Astrocyte of the hippocampus (primary cell): ENCODE results near the gene CCDC92B.
"Not testable (repeated sequence)": the region's sequence is repeated elsewhere in the genome, so short reads cannot be mapped to it uniquely, and the experiment has no call there.

Experiments used
- DNase-seq: peaks from one replicate; pipeline ENCODE4 v3.0.0; 2011; ENCODE audit warnings: low read depth, low spot score

The CCDC92B gene

GRCh38 chr17:2689411-2690164, 59.9 kb downstream of the CCDC92B start:
- DNase-seq: no peak

GRCh38 chr17:2688351-2689342, 60.8 kb downstream of the CCDC92B start:
- DNase-seq: no peak

DNA sequence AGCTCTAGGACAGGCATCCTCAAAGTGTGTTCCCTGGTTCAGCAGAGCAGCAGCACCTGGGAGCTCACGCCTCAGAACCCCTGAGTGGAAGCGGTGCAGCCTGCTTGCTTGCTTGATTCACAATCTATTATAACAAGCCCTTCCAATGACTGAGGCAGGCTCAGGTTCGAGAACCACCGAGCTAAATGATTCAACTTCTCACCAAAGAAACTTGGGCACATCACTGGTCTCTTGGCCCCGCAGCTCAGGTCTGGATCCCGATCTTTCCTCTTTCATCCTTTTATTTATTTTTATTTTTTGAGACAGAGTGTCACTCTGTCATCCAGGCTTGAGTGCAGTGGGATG, 62.4 kb downstream of the CCDC92B start:
- no peak for DNase-seq

GRCh38 chr17:2685696-2686095, 63.8 kb downstream of the CCDC92B start:
- no peak for DNase-seq

DNA sequence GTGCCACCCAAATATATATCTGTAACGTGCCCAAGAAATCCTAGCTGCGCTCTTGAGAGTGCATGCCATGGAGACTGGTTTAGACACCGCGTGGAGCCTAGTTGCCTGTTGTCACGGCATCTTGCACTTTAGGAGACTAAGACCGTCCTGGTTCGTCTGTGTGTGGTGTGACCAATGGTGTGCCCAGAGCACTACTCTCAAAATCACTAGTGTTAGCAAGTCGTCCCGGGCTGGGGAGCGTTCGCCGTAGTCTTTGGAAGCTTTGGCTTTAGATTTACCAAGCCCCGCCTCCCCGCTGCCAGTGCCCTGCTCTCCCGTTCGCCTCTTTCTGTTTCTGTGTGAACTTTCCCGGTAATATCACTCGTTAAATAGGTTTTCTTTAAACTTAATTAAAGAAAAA, 64.9 kb downstream of the CCDC92B start:
- no peak for DNase-seq

GRCh38 chr17:2683912-2684311, 65.5 kb downstream of the CCDC92B start:
- DNase-seq: no peak

GRCh38 chr17:2682176-2682938, 67.1 kb downstream of the CCDC92B start:
- no peak for DNase-seq

DNA sequence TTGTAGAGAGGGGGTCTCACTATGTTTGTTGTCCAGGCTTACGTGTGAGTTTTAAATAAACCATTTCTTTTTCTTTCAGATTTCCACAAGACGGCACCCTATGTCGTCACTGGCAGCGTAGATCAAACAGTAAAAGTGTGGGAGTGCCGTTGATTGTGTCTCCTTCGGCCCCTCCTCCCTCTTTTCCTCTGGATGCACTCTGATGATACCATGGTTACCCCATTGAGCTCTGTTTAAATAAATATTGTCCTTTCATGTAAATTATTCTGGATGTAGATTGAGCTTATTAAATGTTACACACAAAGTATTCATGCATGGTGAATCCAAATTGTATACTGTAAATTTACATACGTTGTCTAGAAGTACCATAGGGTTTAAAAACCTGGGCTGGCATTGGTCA, 67.8 kb downstream of the CCDC92B start:
- DNase-seq: no peak

GRCh38 chr17:2680961-2681360, 68.5 kb downstream of the CCDC92B start:
- DNase-seq: no peak

GRCh38 chr17:2679247-2679646, 70.2 kb downstream of the CCDC92B start:
- not testable (repeated sequence) for DNase-seq
